ENCODE results near the gene UCK1. TPM values are rescaled to one million over a fixed set of nuclear protein-coding genes. Genes with fewer than 3 reads are reported as not detected.

UCK1 gene
- total and polyA plus RNA-seq, 10 of the 15 experiments (the other 5 are each of a cell fraction or from before 2014, with no cell fraction given), result 0.31 to 27.0 (median 18.7) TPM

- intact Hi-C loops (cut with micrococcal nuclease; ENCODE audit: unreplicated experiment) (no loop called here), in situ Hi-C loops (cut with MboI) (no loop called here)
- H3K27me3 ChIP-seq (replicated peaks in 1 of 2; ENCODE audit: control insufficient read depth in 2 of 2, insufficient read depth in 2 of 2, low read length in 1 of 2), result no peaks in the 10 kb centered on the region
- H3K4me1 ChIP-seq (ENCODE audit: control insufficient read depth, insufficient read depth, low read length), result no peaks in the 10 kb centered on the region
- peaks cover 60 to 66% of the 10 kb centered on the region in 2 experiments for H3K36me3 ChIP-seq (ENCODE audit: control insufficient read depth in 2 of 2, insufficient read depth in 2 of 2, low read length in 1 of 2)
- H3K9ac ChIP-seq (ENCODE audit: control insufficient read depth, insufficient read depth, low read length), result no peak overlapping the region
- 97% methylated on average over 9 of the region's 12 CpGs for WGBS (ENCODE audit: insufficient coverage, insufficient replicate concordance, low lambda C conversion rate, missing lambda C conversion rate)
- H3K27ac ChIP-seq (ENCODE audit: control insufficient read depth, insufficient read depth), result no peak overlapping the region
- H3K4me2 ChIP-seq (ENCODE audit: control insufficient read depth, insufficient read depth), result no peak overlapping the region
- ChIA-PET SMC1A (ENCODE audit: uncharacterized antibody, unreplicated experiment) (no interaction called here), POLR2A (interaction anchor here (0.5 kb wide), 1 partner anchor 76 kb away, joined by 4 read pairs; no protein-coding TSS in a partner anchor), CTCF (interaction anchor here (0.8 kb wide), 1 partner anchor 112 kb away, joined by 3 read pairs; no protein-coding TSS in a partner anchor), RAD21 (ENCODE audit: unreplicated experiment) (no interaction called here)
- no peak for DNase-seq (ENCODE audit: low read depth, low spot score)
- FAIRE-seq, result no peak
- TF ChIP-seq BCLAF1 (IDR thresholded peaks at IDR 0.05) (no peak), BCL3 (IDR thresholded peaks at IDR 0.05; ENCODE audit: borderline replicate concordance, insufficient read depth, low read depth, low read length, poor library complexity, severe bottlenecking) (peak; percentile 21)
- H3K9me3 ChIP-seq (replicated peaks; ENCODE audit: control insufficient read depth, insufficient read depth, low read length), result no peaks in the 10 kb centered on the region
- H3K4me3 ChIP-seq, result no peak overlapping the region
- H2AFZ ChIP-seq (ENCODE audit: control insufficient read depth, low read depth, low read length), result no peak overlapping the region
- no peaks in the 10 kb centered on the region for H3K79me2 ChIP-seq (ENCODE audit: control insufficient read depth, insufficient read depth, low read length)
- no TSS peak for BruUV-seq (replicated peaks)
- ATAC-seq, result no peak
- no peaks in the 10 kb centered on the region for H4K20me1 ChIP-seq (ENCODE audit: control insufficient read depth, insufficient read depth)
Observed at GRCh38 chr9:131485206-131485605, 45.9 kb downstream of the UCK1 start.
